Neural cell (in vitro differentiated cells): ENCODE results near the gene CADPS2. TPM values are rescaled to one million over a fixed set of nuclear protein-coding genes. Genes with fewer than 3 reads are reported as not detected.

Experiments
- H2AFZ ChIP-seq: fragments of 200-600, 300-800 bp; sonication (generic), shearing (Covaris generic); 2 replicates; pipeline ENCODE4 v1.6.0; 2014; ENCODE audit warnings: low read depth, mild to moderate bottlenecking, antibody characterized with exemption, low read length, moderate library complexity
- H3F3A ChIP-seq: fragments of 200-600 bp; shearing (Covaris generic); 2 replicates; pipeline ENCODE4 v1.6.1; 2016; ENCODE audit warnings: mild to moderate bottlenecking, moderate library complexity, mixed read lengths, antibody characterized with exemption, low read length; ENCODE audit not compliant: insufficient read depth, poor library complexity, severe bottlenecking
- H3K27ac ChIP-seq: fragments of 200-600, 300-800 bp; sonication (generic), shearing (Covaris generic); 2 replicates; pipeline ENCODE4 v1.5.1; 2014; ENCODE audit warnings: mild to moderate bottlenecking, low read length, moderate library complexity
- H3K27me3 ChIP-seq: fragments of 300-800, 200-600 bp; sonication (generic), shearing (Covaris generic); 2 replicates; pipeline ENCODE4 v1.6.0; 2014; ENCODE audit warnings: mild to moderate bottlenecking, low read depth, low read length, moderate library complexity; ENCODE audit not compliant: insufficient read depth
- H3K36me3 ChIP-seq: fragments of 300-800, 200-600 bp; sonication (generic), shearing (Covaris generic); 2 replicates; pipeline ENCODE4 v1.5.1; 2014; ENCODE audit warnings: mild to moderate bottlenecking, antibody characterized with exemption, low read length, moderate library complexity; ENCODE audit not compliant: insufficient read depth
- H3K4me2 ChIP-seq: fragments of 300-800, 200-600 bp; sonication (generic), shearing (Covaris generic); 2 replicates; pipeline ENCODE4 v1.6.0; 2014; ENCODE audit warnings: mild to moderate bottlenecking, low read length
- H3K4me3 ChIP-seq: fragments of 300-800, 200-600 bp; sonication (generic), shearing (Covaris generic); 2 replicates; pipeline ENCODE4 v1.5.1; 2014; ENCODE audit warnings: mild to moderate bottlenecking, low read length, moderate library complexity
- H3K79me2 ChIP-seq: fragments of 200-600 bp; shearing (Covaris generic); replicated peaks from 2 replicates; pipeline ENCODE4 v1.6.0; 2014; ENCODE audit warnings: mild to moderate bottlenecking, low read length, moderate library complexity; ENCODE audit not compliant: insufficient read depth
- H3K9ac ChIP-seq: fragments of 300-800, 200-600 bp; sonication (generic), shearing (Covaris generic); 2 replicates; pipeline ENCODE4 v1.6.1; 2016; ENCODE audit warnings: mild to moderate bottlenecking, low read length, mixed read lengths
- H3K9me2 ChIP-seq: fragments of 200-600 bp; shearing (Covaris generic); 2 replicates; pipeline ENCODE4 v1.6.1; 2016; ENCODE audit warnings: mild to moderate bottlenecking, low read length, mixed read lengths; ENCODE audit not compliant: insufficient read depth
- H3K9me3 ChIP-seq: fragments of 200-600, 300-800 bp; sonication (generic), shearing (Covaris generic); 2 replicates; pipeline ENCODE4 v1.6.1; 2016; ENCODE audit warnings: mild to moderate bottlenecking, mixed run types, low read length, moderate library complexity, mixed read lengths
- H4K20me1 ChIP-seq: fragments of 200-600 bp; shearing (Covaris generic); 2 replicates; pipeline ENCODE4 v1.6.1; 2016; ENCODE audit warnings: mild to moderate bottlenecking, mixed run types; ENCODE audit not compliant: insufficient read depth
- CTCF ChIP-seq: fragments of 450-650 bp; IDR thresholded peaks from 2 replicates; pipeline ENCODE4 v1.5.1; 2014; ENCODE audit warnings: antibody characterized with exemption, mild to moderate bottlenecking, moderate library complexity; ENCODE audit not compliant: poor library complexity, severe bottlenecking
- EP300 ChIP-seq: fragments of 450-650 bp; conservative IDR thresholded peaks from 2 replicates; pipeline ENCODE4 v1.6.1; 2014; ENCODE audit warnings: antibody characterized with exemption, mild to moderate bottlenecking, moderate library complexity; ENCODE audit not compliant: poor library complexity, severe bottlenecking
- EZH2 ChIP-seq: fragments of 200-600, 300-800 bp; shearing (Covaris generic), sonication (generic); IDR thresholded peaks from 2 replicates; pipeline ENCODE4 v1.6.1; 2014; ENCODE audit warnings: antibody characterized with exemption, low read length, borderline replicate concordance, mild to moderate bottlenecking; ENCODE audit not compliant: insufficient read depth, poor library complexity, severe bottlenecking
- MXI1 ChIP-seq: fragments of 450-650 bp; conservative IDR thresholded peaks from 2 replicates; pipeline ENCODE4 v1.6.1; 2014; ENCODE audit warnings: antibody characterized with exemption, mild to moderate bottlenecking; ENCODE audit not compliant: poor library complexity, severe bottlenecking
- POLR2AphosphoS5 ChIP-seq: IDR thresholded peaks from 2 replicates; pipeline ENCODE4 v1.6.1; 2012
- RAD21 ChIP-seq: fragments of 450-650 bp; conservative IDR thresholded peaks from 2 replicates; pipeline ENCODE4 v1.6.1; 2014; ENCODE audit warnings: antibody characterized with exemption, mild to moderate bottlenecking, moderate library complexity
- REST ChIP-seq: IDR thresholded peaks from 2 replicates; pipeline ENCODE4 v1.6.1; 2012; ENCODE audit warnings: borderline replicate concordance
- SMC3 ChIP-seq: fragments of 450-650 bp; conservative IDR thresholded peaks from 2 replicates; pipeline ENCODE4 v1.6.1; 2014; ENCODE audit warnings: antibody characterized with exemption, mild to moderate bottlenecking, moderate library complexity; ENCODE audit not compliant: poor library complexity
- TAF1 ChIP-seq: IDR thresholded peaks from 2 replicates; pipeline ENCODE4 v1.6.1; 2012; ENCODE audit warnings: low read depth
- polyA plus RNA-seq: library from polyadenylated mRNA; depleted of rRNA; stranded (reverse); fragments of >200 nt; gene quantifications from 2 replicates; pipeline ENCODE4 v1.2.3, GENCODE V29; 2014

Gene CADPS2
- polyA plus RNA-seq, 1 donor from 2014 or later: 5.9 TPM

- Histone ChIP-seq H4K20me1 (no peaks in the 10 kb centered on the region), H2AFZ (no peak overlapping the region), H3K4me3 (no peak overlapping the region), H3K27ac (no peak overlapping the region), H3K9me2 (no peaks in the 10 kb centered on the region), H3K79me2 (no peaks in the 10 kb centered on the region), H3K9me3 (no peaks in the 10 kb centered on the region), H3F3A (no peaks in the 10 kb centered on the region), H3K27me3 (no peaks in the 10 kb centered on the region), H3K9ac (no peak overlapping the region), H3K4me2 (no peak overlapping the region), H3K36me3 (no peaks in the 10 kb centered on the region)
- TF ChIP-seq MXI1: no peak
- TF ChIP-seq CTCF: no peak
- no peak for TF ChIP-seq SMC3
- no peak for TF ChIP-seq EP300
- TF ChIP-seq EZH2: no peak
- TF ChIP-seq POLR2AphosphoS5: no peak
- TF ChIP-seq REST: no peak
- no peak for TF ChIP-seq TAF1
- TF ChIP-seq RAD21: no peak
Observed at GRCh38 chr7:122750389-122750788, 135.9 kb downstream of the CADPS2 start.

- Histone ChIP-seq H3K79me2 (no peaks in the 10 kb centered on the region), H3K4me2 (no peak overlapping the region), H3F3A (no peaks in the 10 kb centered on the region), H2AFZ (no peak overlapping the region), H3K27me3 (no peaks in the 10 kb centered on the region), H3K9me2 (no peaks in the 10 kb centered on the region), H3K9me3 (no peaks in the 10 kb centered on the region), H3K9ac (no peak overlapping the region), H3K4me3 (no peak overlapping the region), H3K27ac (no peak overlapping the region), H3K36me3 (no peaks in the 10 kb centered on the region), H4K20me1 (no peaks in the 10 kb centered on the region)
- TF ChIP-seq EZH2 (no peak), RAD21 (no peak), TAF1 (no peak), MXI1 (no peak), EP300 (no peak)
Observed at GRCh38 chr7:122748195-122748594, 138.1 kb downstream of the CADPS2 start.

GRCh38 chr7:122746948-122747347 is 139.3 kb downstream of the CADPS2 start:
- no peak overlapping the region for H3K4me2 ChIP-seq
- TF ChIP-seq MXI1 (no peak), SMC3 (no peak), EP300 (no peak), POLR2AphosphoS5 (no peak), CTCF (no peak), EZH2 (no peak), RAD21 (no peak), TAF1 (no peak), REST (no peak)
- no peak overlapping the region for H3K27ac ChIP-seq

More at GRCh38 chr7:122746948-122747347, 139.3 kb downstream of the CADPS2 start:
- H3K4me3 ChIP-seq: no peak overlapping the region
- no peaks in the 10 kb centered on the region for H3F3A ChIP-seq
- no peak overlapping the region for H2AFZ ChIP-seq
- no peaks in the 10 kb centered on the region for H3K36me3 ChIP-seq
- H3K9me3 ChIP-seq: no peaks in the 10 kb centered on the region
- H3K9me2 ChIP-seq: no peaks in the 10 kb centered on the region
- H3K79me2 ChIP-seq: no peaks in the 10 kb centered on the region
- H3K27me3 ChIP-seq: no peaks in the 10 kb centered on the region
- no peaks in the 10 kb centered on the region for H4K20me1 ChIP-seq
- no peak overlapping the region for H3K9ac ChIP-seq
